ENCODE results near the gene SERINC5.
"Not testable (repeated sequence)": the region's sequence is repeated elsewhere in the genome, so short reads cannot be mapped to it uniquely, and the experiment has no call there.

Gene SERINC5

GRCh38 chr5:80192507-80193241 is 63.2 kb downstream of the SERINC5 start:
- no peak for DNase-seq

GRCh38 chr5:80191991-80192398 is 63.9 kb downstream of the SERINC5 start:
- no peak for DNase-seq

GRCh38 chr5:80191397-80191796 is 64.5 kb downstream of the SERINC5 start:
- no peak for DNase-seq

DNA sequence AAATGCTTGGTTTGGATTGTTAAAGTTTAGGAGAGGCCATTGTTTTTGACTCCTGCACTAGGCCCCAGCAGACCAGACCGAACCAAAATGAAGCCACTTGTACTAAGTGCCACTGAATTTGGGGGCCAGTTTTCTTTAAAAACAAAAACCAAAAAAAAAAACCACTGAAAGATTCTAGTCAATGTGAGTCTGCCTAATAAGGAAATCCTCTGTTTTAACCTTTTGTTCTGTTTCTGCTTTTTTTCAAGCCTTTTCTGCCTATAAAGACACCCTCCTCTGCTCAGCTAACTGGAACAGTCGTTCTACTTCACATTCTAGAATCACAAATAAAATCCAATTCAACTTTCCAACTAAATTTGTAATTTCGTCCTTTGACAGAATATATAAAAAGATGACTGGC is 64.9 kb downstream of the SERINC5 start:
- DNase-seq = no peak

GRCh38 chr5:80189701-80190100 is 66.1 kb downstream of the SERINC5 start:
- no peak for DNase-seq

- DNase-seq = no peak
Measured at GRCh38 chr5:80189201-80189600, 66.6 kb downstream of the SERINC5 start.

- no peak for DNase-seq
Measured at GRCh38 chr5:80187421-80188090, 68.3 kb downstream of the SERINC5 start.

DNA sequence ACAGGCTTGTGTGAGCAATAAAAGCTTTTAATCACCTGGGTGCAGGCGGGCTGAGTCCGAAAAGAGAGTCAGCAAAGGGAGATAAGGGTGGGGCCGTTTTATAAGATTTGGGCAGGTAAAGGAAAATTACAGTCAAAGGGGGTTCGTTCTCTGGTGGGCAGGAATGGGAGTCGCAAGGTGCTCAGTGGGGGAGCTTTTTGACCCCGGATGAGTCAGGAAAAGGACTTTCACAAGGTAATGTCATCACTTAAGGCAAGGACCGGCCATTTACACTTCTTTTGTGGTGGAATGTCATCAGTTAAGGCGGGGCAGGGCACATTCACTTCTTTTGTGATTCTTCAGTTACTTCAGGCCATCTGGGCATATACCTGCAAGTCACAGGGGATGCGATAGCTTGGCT is 70.3 kb downstream of the SERINC5 start:
- not testable (repeated sequence) for DNase-seq

- no peak for DNase-seq
Measured at GRCh38 chr5:80185095-80185494, 70.8 kb downstream of the SERINC5 start.

- no peak for DNase-seq
Measured at GRCh38 chr5:80184235-80185023, 71.4 kb downstream of the SERINC5 start.

- not testable (repeated sequence) for DNase-seq
Measured at GRCh38 chr5:80183728-80184234, 72.1 kb downstream of the SERINC5 start.

DNA sequence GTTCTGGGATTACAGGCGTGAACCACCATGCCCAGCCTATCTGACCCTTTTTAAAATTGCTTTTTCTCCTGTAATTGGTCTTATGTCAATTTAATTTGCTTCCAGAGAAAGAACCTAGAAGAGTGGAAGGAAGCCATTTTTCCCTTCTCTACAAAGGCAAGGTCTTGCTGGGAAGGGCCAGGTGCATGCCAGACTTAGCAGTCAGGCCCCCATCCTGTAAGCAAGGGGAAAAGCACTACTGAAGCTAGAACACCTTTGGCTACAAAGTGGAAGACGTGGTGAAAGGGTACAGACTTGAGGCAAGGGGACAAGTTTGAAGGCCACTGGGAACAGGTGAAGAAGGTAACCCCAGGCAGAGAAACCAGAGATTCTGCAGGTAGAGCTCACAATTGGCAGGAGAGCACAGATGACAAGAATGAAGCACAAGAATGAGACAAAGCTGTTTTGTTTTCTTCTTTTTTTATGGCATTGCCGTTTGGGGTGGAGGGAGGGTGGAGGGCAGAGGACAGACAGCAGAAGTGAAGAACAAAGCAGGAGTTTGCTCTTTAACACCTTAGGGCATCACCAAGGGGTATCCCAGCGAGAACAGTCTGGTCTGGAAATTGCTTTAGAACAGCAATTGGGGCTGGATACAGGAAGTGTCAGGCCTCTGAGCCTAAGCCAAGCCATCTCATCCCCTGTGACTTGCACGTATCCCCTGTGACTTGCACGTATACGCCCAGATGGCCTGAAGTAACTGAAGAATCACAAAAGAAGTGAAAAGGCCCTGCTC is 72.9 kb downstream of the SERINC5 start:
- no peak for DNase-seq

- DNase-seq = no peak
Measured at GRCh38 chr5:80181618-80182211, 74.1 kb downstream of the SERINC5 start.

GRCh38 chr5:80177236-80177635 is 78.6 kb downstream of the SERINC5 start:
- no peak for DNase-seq

DNA sequence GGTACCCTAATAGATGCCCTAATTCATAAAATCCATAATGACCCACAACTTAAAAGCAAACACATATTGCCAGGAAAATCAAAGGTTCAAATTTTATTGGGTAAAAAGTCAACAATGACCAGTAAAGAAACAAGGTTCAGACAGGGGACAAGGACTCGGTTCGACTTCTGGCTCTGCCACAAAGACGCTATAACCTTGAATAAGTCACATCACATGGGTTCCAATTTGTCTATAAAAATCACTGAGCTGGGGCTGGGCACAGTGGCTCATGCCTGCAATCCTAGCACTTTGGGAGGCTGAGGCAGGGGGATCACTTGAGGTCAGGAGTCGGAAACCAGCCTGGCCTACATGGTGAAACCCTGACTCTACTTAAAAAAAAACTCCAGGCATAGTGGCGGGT is 80.5 kb downstream of the SERINC5 start:
- no peak for DNase-seq

DNA sequence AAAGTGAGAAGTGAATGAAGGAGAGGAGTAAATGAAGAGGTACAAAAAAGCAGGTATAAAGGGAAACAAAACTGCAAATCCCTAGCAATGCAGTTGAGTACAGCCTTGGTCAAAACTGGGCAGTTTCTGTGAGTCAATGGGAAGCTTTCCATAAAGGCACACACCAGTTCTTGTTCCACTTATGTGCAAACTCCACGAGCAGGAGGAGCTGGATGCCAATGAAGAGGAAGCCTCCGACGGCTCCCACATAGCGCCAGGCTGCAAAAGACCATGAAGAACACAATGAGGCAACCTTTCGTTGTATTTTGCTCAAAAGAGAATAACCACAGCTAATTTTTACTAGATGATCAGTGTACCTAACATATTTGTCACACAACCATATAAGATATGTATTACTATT is 81.1 kb downstream of the SERINC5 start:
- no peak for DNase-seq

DNA sequence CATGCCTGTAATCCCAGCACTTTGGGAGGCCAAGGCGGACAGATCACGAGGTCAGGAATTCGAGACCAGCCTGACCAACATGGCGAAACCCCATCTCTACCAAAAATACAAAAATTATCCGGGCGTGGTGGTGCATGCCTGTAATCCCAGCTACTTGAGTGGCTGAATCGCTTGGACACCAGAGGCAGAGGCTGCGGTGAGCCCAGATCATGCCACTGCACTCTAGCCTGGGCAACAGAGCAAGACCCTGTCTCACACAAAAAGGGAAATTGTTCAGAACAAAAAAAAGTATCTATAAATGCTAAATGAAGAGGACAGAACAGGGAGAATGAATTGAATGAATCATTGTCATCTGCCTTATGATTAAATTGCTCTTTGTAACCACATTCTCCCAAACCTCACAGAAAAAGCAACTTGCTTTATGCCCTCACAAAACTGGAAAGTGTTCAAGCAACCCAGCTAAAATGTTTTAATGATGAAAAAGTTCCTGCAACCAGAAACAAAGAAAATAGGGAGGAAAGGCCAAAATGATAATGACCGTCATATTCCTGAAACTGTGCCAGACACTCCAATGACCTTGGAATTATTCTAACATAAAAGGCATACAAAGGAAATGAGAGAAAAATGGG is 83.7 kb downstream of the SERINC5 start:
- no peak for DNase-seq

GRCh38 chr5:80170117-80170535 is 85.7 kb downstream of the SERINC5 start:
- no peak for DNase-seq

DNA sequence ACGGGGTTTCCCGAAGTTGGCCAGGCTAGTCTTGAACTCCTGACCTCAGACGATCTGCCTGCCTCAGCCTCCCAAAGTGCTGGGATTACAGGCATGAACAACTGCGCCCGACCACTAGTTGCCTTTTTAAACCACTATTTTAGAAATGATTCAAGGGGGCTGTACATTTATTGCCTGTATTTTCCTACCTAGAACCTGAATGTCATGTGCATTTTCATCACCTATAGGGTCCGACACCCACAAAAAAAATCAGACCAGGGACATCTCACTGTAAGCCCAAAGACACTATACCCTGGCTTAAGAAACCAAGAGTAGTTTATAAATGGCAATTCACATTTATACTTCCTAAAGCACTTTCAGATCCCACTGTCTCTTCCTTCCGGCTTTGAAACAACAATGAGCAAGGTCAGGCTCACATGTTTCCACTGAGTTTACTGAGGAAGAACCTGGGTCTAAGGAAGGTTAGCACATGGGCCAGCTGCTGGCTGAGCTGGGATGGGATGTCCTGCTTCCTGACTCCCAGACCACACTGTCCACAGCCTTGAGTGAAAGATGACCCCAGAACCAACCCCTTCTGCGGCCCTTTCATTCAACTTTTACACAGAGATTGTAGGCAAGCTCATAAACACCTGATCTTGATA is 87.3 kb downstream of the SERINC5 start:
- no peak for DNase-seq

DNA sequence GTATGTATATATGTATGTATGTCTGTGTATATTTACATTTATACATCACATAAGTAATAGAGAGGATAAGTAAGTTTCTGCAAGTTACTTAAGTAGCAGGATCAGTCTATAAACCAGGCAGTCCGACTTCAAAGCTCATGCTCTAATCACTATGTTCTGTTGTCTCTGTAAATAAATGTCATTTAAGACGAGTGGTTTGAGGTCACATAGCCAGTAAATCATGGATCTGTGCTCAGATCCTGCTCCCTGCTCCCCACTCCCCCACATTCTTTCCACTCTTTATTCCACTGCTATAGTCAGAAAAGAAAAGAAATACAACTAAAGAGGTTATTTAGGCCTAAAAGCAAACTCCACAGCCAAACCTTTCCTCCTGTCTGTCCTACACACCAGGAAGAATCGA is 90.4 kb downstream of the SERINC5 start:
- DNase-seq = no peak

DNA sequence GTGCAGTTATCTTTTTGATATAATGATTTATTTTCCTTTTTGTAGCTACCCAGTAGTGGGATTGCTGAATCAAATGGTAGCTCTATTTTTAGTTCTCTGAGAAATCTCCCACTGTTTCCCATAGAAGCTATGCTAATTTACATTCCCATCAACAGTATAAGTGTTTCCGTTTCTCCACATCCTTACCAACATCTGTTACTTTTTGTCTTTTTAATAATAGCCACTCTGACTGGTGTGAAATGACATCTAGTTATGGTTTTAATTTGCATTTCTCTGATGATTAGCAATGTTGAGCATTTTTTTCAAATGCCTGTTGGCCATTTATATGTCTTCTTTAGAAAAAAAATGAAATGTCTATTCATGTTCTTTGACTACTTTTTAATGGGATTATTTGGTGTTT is 94.7 kb downstream of the SERINC5 start:
- DNase-seq = no peak
